H9 (cell line): ENCODE measurements around the gene CELF5. TPM values are rescaled to one million over a fixed set of nuclear protein-coding genes. Genes with fewer than 3 reads are reported as not detected.

Source experiments
- DNase-seq: peaks from one replicate; pipeline ENCODE4 v3.0.0-alpha.2; 2017
- H2AFZ ChIP-seq: one replicate; pipeline ENCODE4 v1.6.1; 2013; ENCODE audit warnings: mild to moderate bottlenecking, low read length, control low read depth, moderate library complexity
- H2AK5ac ChIP-seq: 2 replicates; pipeline ENCODE4 v1.6.1; 2013; ENCODE audit warnings: low read length, control low read depth, mixed read lengths; ENCODE audit not compliant: insufficient read length
- H2BK120ac ChIP-seq: one replicate; pipeline ENCODE4 v1.6.1; 2013; ENCODE audit warnings: low read depth, mild to moderate bottlenecking, low read length, control low read depth, inconsistent platforms; ENCODE audit not compliant: poor library complexity, severe bottlenecking
- H2BK12ac ChIP-seq: 2 replicates; pipeline ENCODE4 v1.6.1; 2013; ENCODE audit warnings: low read length, control low read depth, mixed read lengths, low read depth; ENCODE audit not compliant: insufficient read length
- H2BK15ac ChIP-seq: 2 replicates; pipeline ENCODE4 v1.6.1; 2013; ENCODE audit warnings: low read depth, low read length, control low read depth
- H2BK20ac ChIP-seq: one replicate; pipeline ENCODE4 v1.6.1; 2013; ENCODE audit warnings: low read depth, mild to moderate bottlenecking, low read length, control low read depth, inconsistent platforms; ENCODE audit not compliant: poor library complexity, severe bottlenecking
- H2BK5ac ChIP-seq: 2 replicates; pipeline ENCODE4 v1.6.1; 2013; ENCODE audit warnings: low read length, control low read depth, mixed read lengths; ENCODE audit not compliant: insufficient read length
- H3K14ac ChIP-seq: 2 replicates; pipeline ENCODE4 v1.6.1; 2013; ENCODE audit warnings: low read length, control low read depth; ENCODE audit not compliant: insufficient read depth
- H3K18ac ChIP-seq: 2 replicates; pipeline ENCODE4 v1.6.1; 2013; ENCODE audit warnings: low read depth, mild to moderate bottlenecking, mixed read lengths, low read length, control low read depth; ENCODE audit not compliant: insufficient read length
- H3K23ac ChIP-seq: 2 replicates; pipeline ENCODE4 v1.6.1; 2013; ENCODE audit warnings: low read length, control low read depth, mixed read lengths, low read depth; ENCODE audit not compliant: insufficient read length
- H3K23me2 ChIP-seq: 2 replicates; pipeline ENCODE4 v1.6.1; 2013; ENCODE audit warnings: low read depth, mild to moderate bottlenecking, mixed read lengths, low read length, control low read depth; ENCODE audit not compliant: insufficient read length, poor library complexity, severe bottlenecking
- H3K27ac ChIP-seq: 2 replicates; pipeline ENCODE4 v1.5.1; 2013; ENCODE audit warnings: low read length, control low read depth, mixed read lengths, low read depth; ENCODE audit not compliant: insufficient read length
- H3K27me3 ChIP-seq: 2 replicates; pipeline ENCODE4 v1.6.1; 2013; ENCODE audit warnings: low read length, control low read depth, inconsistent platforms; ENCODE audit not compliant: insufficient read depth
- H3K4ac ChIP-seq: 2 replicates; pipeline ENCODE4 v1.6.1; 2013; ENCODE audit warnings: low read depth, mild to moderate bottlenecking, control low read depth, inconsistent platforms, low read length, moderate library complexity
- H3K4me1 ChIP-seq: 2 replicates; pipeline ENCODE4 v1.6.1; 2013; ENCODE audit warnings: low read length, control low read depth, inconsistent platforms; ENCODE audit not compliant: insufficient read depth
- H3K4me2 ChIP-seq: 2 replicates; pipeline ENCODE4 v1.6.1; 2013; ENCODE audit warnings: low read length, control low read depth, mixed read lengths; ENCODE audit not compliant: insufficient read length, insufficient read depth
- H3K56ac ChIP-seq: 2 replicates; pipeline ENCODE4 v1.6.1; 2013; ENCODE audit warnings: low read depth, mild to moderate bottlenecking, mixed read lengths, low read length, control low read depth; ENCODE audit not compliant: insufficient read length
- H3K79me1 ChIP-seq: 2 replicates; pipeline ENCODE4 v1.6.1; 2013; ENCODE audit warnings: low read depth, mild to moderate bottlenecking, moderate library complexity, low read length, control low read depth, inconsistent platforms; ENCODE audit not compliant: insufficient read depth, poor library complexity, severe bottlenecking
- H3K79me2 ChIP-seq: 2 replicates; pipeline ENCODE4 v1.6.1; 2013; ENCODE audit warnings: low read length, control low read depth, inconsistent platforms; ENCODE audit not compliant: insufficient read depth
- H3K9ac ChIP-seq: 2 replicates; pipeline ENCODE4 v1.6.1; 2013; ENCODE audit warnings: low read length, control low read depth, mixed read lengths; ENCODE audit not compliant: insufficient read length; ENCODE audit errors: extremely low read depth
- H3K9me3 ChIP-seq: one replicate; pipeline ENCODE4 v1.6.1; 2013; ENCODE audit warnings: low read depth, low read length, inconsistent platforms; ENCODE audit not compliant: control insufficient read depth
- H3T11ph ChIP-seq: one replicate; pipeline ENCODE4 v1.6.1; 2013; ENCODE audit warnings: mild to moderate bottlenecking, low read length, control low read depth, inconsistent platforms
- H4K20me1 ChIP-seq: one replicate; pipeline ENCODE4 v1.6.1; 2013; ENCODE audit not compliant: control insufficient read depth, insufficient read length, insufficient read depth
- H4K5ac ChIP-seq: 2 replicates; pipeline ENCODE4 v1.6.1; 2013; ENCODE audit warnings: low read depth, mild to moderate bottlenecking, mixed read lengths, low read length, control low read depth; ENCODE audit not compliant: insufficient read length
- H4K8ac ChIP-seq: replicated peaks from 2 replicates; pipeline ENCODE4 v1.6.1; 2013; ENCODE audit warnings: low read length, control low read depth, mixed read lengths, low read depth; ENCODE audit not compliant: insufficient read length
- H4K91ac ChIP-seq: 2 replicates; pipeline ENCODE4 v1.6.1; 2013; ENCODE audit warnings: low read depth, mild to moderate bottlenecking, moderate library complexity, mixed read lengths, low read length, control low read depth; ENCODE audit not compliant: insufficient read length
- H3K27ac Mint-ChIP-seq, 3 experiments: 2 replicates in 2 of 3; 3 replicates in 1 of 3; pipeline ENCODE4 v1.8.0; 2020 to 2021; ENCODE audit warnings: mixed read lengths in 3 of 3, mild to moderate bottlenecking in 1 of 3, moderate library complexity in 1 of 3
- H3K27me3 Mint-ChIP-seq: 2 replicates; pipeline ENCODE4 v1.8.0; 2021; ENCODE audit warnings: low read depth, mild to moderate bottlenecking, moderate library complexity, mixed read lengths
- H3K36me3 Mint-ChIP-seq, 3 experiments: 2 replicates in 2 of 3; 3 replicates in 1 of 3; pipeline ENCODE4 v1.8.0; 2020 to 2021; ENCODE audit warnings: low read depth in 3 of 3, mixed read lengths in 3 of 3; ENCODE audit not compliant: insufficient read depth in 1 of 3
- H3K4me1 Mint-ChIP-seq, 2 experiments: 2 replicates each; pipeline ENCODE4 v1.8.0; 2020; ENCODE audit warnings: mixed read lengths in 2 of 2
- H3K4me3 Mint-ChIP-seq, 2 experiments: 2 replicates in 1 of 2; 3 replicates in 1 of 2; pipeline ENCODE4 v1.8.0; 2020 to 2021; ENCODE audit warnings: mild to moderate bottlenecking in 2 of 2, mixed read lengths in 2 of 2, moderate library complexity in 1 of 2
- H3K9me3 Mint-ChIP-seq, 2 experiments: 2 replicates in 1 of 2; 3 replicates in 1 of 2; pipeline ENCODE4 v1.8.0; 2020; ENCODE audit warnings: mild to moderate bottlenecking in 2 of 2, mixed read lengths in 2 of 2, moderate library complexity in 1 of 2
- CTCF ChIP-seq: fragments of 200-600 bp; sonication (generic); conservative IDR thresholded peaks from 3 replicates; pipeline ENCODE4 v1.8.0; 2021; ENCODE audit warnings: antibody characterized with exemption, mild to moderate bottlenecking
- WGBS: extraction: QIAGEN DNeasy Blood & Tissue Kit; methylation state at CpG from one replicate; pipeline ENCODE4 v1.1.7; 2013; ENCODE audit warnings: missing lambda C conversion rate, low lambda C conversion rate, mixed read lengths; ENCODE audit not compliant: insufficient read length; ENCODE audit errors: extremely low coverage; 5-methylcytosine and 5-hydroxymethylcytosine counted together
- total RNA-seq: library from RNA; stranded (reverse); gene quantifications from 2 replicates; pipeline ENCODE4 v1.2.1, GENCODE V29; 2021

CELF5 gene
- total RNA-seq, 1 experiment from 2014 or later = 4.8 TPM

GRCh38 chr19:3282564-3282963 lies 58.1 kb downstream of the CELF5 start:
- Histone ChIP-seq H3K4me2 (no peak overlapping the region), H4K20me1 (no peaks in the 10 kb centered on the region), H3K23me2 (peaks cover 4% of the 10 kb centered on the region), H3K4ac (no peak overlapping the region), H4K91ac (no peak overlapping the region), H2BK5ac (no peak overlapping the region), H3K18ac (no peak overlapping the region), H2BK20ac (no peak overlapping the region), H2BK15ac (no peak overlapping the region), H2BK12ac (no peak overlapping the region), H3K27me3 (no peaks in the 10 kb centered on the region), H3K4me1 (no peaks in the 10 kb centered on the region), H3K79me1 (no peaks in the 10 kb centered on the region), H3K9me3 (no peaks in the 10 kb centered on the region), H3K14ac (no peak overlapping the region), H3K79me2 (no peaks in the 10 kb centered on the region), H3K9ac (no peak overlapping the region), H4K8ac (no peak overlapping the region), H4K5ac (no peak overlapping the region), H3T11ph (no peak overlapping the region), H3K56ac (no peak overlapping the region), H2BK120ac (no peak overlapping the region), H3K27ac (no peak overlapping the region), H3K23ac (no peak overlapping the region), H2AFZ (no peak overlapping the region), H2AK5ac (no peak overlapping the region)
- H3K36me3 Mint-ChIP-seq = peaks cover 0 to 8% (median 8%) of the 10 kb centered on the region in 3 experiments; a peak in 2 of 7 replicates
- peaks cover 9% of the 10 kb centered on the region for H3K27me3 Mint-ChIP-seq
- no peak for DNase-seq
- no peak overlapping the region for H3K4me3 Mint-ChIP-seq
- WGBS = no CpG with 5 or more reads among the region's 6 CpGs
- H3K27ac Mint-ChIP-seq = no peak overlapping the region; a peak in 1 of 7 replicates
- peaks cover 7 to 15% of the 10 kb centered on the region in 2 experiments for H3K4me1 Mint-ChIP-seq
- no peak for TF ChIP-seq CTCF
- no peaks in the 10 kb centered on the region for H3K9me3 Mint-ChIP-seq
